ENCODE data around the gene TRAF3IP1. TPM values are rescaled to one million over a fixed set of nuclear protein-coding genes. Genes with fewer than 3 reads are reported as not detected.

Gene TRAF3IP1
- total and polyA plus RNA-seq, 2 of the 13 experiments (the other 11 are each of a cell fraction or from before 2014, with no cell fraction given), result 4.1 to 12.9 TPM

GRCh38 chr2:238441262-238442114, 121.2 kb downstream of the TRAF3IP1 start (continued):
- TF ChIP-seq UBTF (CRISPR knock-in tag; IDR thresholded peaks at IDR 0.05) (peak; percentile 83), SYNCRIP (IDR thresholded peaks at IDR 0.05; ENCODE audit: insufficient read depth, low read depth, low read length) (no peak), RAD51 (IDR thresholded peaks at IDR 0.05; ENCODE audit: borderline replicate concordance) (no peak), SPEN (CRISPR knock-in tag; IDR thresholded peaks at IDR 0.05; ENCODE audit: low read depth) (peak; percentile 87), CREB1 (IDR thresholded peaks at IDR 0.05) (no peak), CREB1 (CRISPR knock-in tag; IDR thresholded peaks at IDR 0.05) (peak; percentile 63; the same call in 1 of the 2 replicates), RBM39 (IDR thresholded peaks at IDR 0.05; ENCODE audit: low read depth, low read length, poor library complexity, severe bottlenecking) (no peak), ZNF580 (CRISPR knock-in tag; IDR thresholded peaks at IDR 0.05; ENCODE audit: borderline replicate concordance, low read depth) (peak; percentile 74; the same call in 1 of the 2 replicates), ZNF10 (CRISPR knock-in tag; IDR thresholded peaks at IDR 0.05; ENCODE audit: borderline replicate concordance, low read depth) (no peak), ZNF549 (CRISPR knock-in tag; IDR thresholded peaks at IDR 0.05) (no peak), ZBTB42 (CRISPR knock-in tag; IDR thresholded peaks at IDR 0.05) (no peak), FOSL2 (CRISPR knock-in tag; IDR thresholded peaks at IDR 0.05) (peak; percentile 41; the same call in 1 of the 2 replicates), WIZ (CRISPR knock-in tag; IDR thresholded peaks at IDR 0.05) (no peak)
- TF ChIP-seq, protein P1, sequence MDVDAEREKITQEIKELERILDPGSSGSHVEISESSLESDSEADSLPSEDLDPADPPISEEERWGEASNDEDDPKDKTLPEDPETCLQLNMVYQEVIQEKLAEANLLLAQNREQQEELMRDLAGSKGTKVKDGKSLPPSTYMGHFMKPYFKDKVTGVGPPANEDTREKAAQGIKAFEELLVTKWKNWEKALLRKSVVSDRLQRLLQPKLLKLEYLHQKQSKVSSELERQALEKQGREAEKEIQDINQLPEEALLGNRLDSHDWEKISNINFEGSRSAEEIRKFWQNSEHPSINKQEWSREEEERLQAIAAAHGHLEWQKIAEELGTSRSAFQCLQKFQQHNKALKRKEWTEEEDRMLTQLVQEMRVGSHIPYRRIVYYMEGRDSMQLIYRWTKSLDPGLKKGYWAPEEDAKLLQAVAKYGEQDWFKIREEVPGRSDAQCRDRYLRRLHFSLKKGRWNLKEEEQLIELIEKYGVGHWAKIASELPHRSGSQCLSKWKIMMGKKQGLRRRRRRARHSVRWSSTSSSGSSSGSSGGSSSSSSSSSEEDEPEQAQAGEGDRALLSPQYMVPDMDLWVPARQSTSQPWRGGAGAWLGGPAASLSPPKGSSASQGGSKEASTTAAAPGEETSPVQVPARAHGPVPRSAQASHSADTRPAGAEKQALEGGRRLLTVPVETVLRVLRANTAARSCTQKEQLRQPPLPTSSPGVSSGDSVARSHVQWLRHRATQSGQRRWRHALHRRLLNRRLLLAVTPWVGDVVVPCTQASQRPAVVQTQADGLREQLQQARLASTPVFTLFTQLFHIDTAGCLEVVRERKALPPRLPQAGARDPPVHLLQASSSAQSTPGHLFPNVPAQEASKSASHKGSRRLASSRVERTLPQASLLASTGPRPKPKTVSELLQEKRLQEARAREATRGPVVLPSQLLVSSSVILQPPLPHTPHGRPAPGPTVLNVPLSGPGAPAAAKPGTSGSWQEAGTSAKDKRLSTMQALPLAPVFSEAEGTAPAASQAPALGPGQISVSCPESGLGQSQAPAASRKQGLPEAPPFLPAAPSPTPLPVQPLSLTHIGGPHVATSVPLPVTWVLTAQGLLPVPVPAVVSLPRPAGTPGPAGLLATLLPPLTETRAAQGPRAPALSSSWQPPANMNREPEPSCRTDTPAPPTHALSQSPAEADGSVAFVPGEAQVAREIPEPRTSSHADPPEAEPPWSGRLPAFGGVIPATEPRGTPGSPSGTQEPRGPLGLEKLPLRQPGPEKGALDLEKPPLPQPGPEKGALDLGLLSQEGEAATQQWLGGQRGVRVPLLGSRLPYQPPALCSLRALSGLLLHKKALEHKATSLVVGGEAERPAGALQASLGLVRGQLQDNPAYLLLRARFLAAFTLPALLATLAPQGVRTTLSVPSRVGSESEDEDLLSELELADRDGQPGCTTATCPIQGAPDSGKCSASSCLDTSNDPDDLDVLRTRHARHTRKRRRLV (CRISPR knock-in tag; IDR thresholded peaks at IDR 0.05), result no peak
- TF ChIP-seq, protein P2, sequence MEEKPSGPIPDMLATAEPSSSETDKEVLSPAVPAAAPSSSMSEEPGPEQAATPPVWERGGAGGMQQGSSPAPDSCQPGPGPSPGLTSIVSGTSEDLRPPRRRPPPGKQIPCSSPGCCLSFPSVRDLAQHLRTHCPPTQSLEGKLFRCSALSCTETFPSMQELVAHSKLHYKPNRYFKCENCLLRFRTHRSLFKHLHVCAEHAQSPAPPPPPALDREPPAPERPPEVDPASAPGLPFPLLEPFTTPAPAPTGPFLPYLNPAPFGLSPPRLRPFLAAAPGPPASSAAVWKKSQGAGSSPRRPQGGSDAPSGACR (CRISPR knock-in tag; IDR thresholded peaks at IDR 0.05), result peak; percentile 63; the same call in 1 of the 2 replicates
- TF ChIP-seq, protein P3, sequence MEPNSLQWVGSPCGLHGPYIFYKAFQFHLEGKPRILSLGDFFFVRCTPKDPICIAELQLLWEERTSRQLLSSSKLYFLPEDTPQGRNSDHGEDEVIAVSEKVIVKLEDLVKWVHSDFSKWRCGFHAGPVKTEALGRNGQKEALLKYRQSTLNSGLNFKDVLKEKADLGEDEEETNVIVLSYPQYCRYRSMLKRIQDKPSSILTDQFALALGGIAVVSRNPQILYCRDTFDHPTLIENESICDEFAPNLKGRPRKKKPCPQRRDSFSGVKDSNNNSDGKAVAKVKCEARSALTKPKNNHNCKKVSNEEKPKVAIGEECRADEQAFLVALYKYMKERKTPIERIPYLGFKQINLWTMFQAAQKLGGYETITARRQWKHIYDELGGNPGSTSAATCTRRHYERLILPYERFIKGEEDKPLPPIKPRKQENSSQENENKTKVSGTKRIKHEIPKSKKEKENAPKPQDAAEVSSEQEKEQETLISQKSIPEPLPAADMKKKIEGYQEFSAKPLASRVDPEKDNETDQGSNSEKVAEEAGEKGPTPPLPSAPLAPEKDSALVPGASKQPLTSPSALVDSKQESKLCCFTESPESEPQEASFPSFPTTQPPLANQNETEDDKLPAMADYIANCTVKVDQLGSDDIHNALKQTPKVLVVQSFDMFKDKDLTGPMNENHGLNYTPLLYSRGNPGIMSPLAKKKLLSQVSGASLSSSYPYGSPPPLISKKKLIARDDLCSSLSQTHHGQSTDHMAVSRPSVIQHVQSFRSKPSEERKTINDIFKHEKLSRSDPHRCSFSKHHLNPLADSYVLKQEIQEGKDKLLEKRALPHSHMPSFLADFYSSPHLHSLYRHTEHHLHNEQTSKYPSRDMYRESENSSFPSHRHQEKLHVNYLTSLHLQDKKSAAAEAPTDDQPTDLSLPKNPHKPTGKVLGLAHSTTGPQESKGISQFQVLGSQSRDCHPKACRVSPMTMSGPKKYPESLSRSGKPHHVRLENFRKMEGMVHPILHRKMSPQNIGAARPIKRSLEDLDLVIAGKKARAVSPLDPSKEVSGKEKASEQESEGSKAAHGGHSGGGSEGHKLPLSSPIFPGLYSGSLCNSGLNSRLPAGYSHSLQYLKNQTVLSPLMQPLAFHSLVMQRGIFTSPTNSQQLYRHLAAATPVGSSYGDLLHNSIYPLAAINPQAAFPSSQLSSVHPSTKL (CRISPR knock-in tag; IDR thresholded peaks at IDR 0.05), result peak; percentile 77
